Measurements from ENCODE around the gene MAML1. TPM values are rescaled to one million over a fixed set of nuclear protein-coding genes. Genes with fewer than 3 reads are reported as not detected.

The MAML1 gene
- total and polyA plus RNA-seq, 2 experiments from 2014 or later, result 9.6 to 43.9 TPM

DNA sequence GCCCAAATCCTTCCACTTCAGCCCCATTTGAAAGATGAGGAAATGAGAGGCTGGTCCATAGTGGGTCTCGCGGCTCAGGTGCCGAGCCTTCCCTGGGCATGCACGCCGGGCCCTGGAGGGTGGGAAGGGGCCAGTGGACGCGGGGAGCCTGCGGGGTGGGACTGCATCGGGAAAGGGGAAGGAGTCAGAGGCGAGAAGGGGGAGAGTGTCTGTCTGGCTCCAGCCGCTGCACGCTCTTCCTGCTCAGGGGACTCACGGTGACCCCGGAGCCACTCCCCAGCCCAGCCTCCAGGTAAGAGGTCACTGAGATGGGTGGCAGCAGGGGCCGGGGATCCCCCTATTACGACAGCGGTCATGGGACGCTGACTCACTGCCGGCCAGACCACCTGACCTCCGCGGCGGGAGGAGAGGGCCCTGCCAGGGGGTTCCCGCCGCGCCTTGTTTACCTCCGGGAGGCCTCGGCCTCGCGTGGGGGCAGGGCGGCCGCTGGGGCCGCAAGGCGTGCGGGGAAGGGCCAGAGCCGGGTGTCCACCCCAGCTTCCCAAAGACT, 86.2 kb downstream of the MAML1 start:
- Histone ChIP-seq H3K27me3 (ENCODE audit: insufficient read depth) (peaks cover 12% of the 10 kb centered on the region; the same call in 1 of the 2 replicates), H2AFZ (no peak overlapping the region; the same call in 1 of the 2 replicates), H3K4me2 (peak overlapping the region; percentile 83), H3K4me3 (peak overlapping the region; percentile 51), H4K20me1 (replicated peaks; ENCODE audit: insufficient read depth) (peaks cover 11% of the 10 kb centered on the region), H3K9me2 (ENCODE audit: insufficient read depth) (no peaks in the 10 kb centered on the region), H3K79me2 (replicated peaks; ENCODE audit: insufficient read depth) (peaks cover 21% of the 10 kb centered on the region), H3K27ac (ENCODE audit: low read depth) (no peak overlapping the region), H3F3A (replicated peaks; ENCODE audit: low read depth) (peaks cover 28% of the 10 kb centered on the region), H3K4me1 (ENCODE audit: insufficient read depth) (peaks cover 33% of the 10 kb centered on the region), H3K36me3 (ENCODE audit: insufficient read depth) (peaks cover 4% of the 10 kb centered on the region; the same call in 1 of the 2 replicates)
- ATAC-seq (peak; percentile 19), DNase-seq (ENCODE audit: low spot score) (peak; percentile 85)
- H3K4me3 Mint-ChIP-seq, result peak overlapping the region; percentile 64
- H3K9me3 Mint-ChIP-seq, result no peaks in the 10 kb centered on the region
- peaks cover 32% of the 10 kb centered on the region for H3K36me3 Mint-ChIP-seq (ENCODE audit: low read depth)
- TF ChIP-seq, protein P1, sequence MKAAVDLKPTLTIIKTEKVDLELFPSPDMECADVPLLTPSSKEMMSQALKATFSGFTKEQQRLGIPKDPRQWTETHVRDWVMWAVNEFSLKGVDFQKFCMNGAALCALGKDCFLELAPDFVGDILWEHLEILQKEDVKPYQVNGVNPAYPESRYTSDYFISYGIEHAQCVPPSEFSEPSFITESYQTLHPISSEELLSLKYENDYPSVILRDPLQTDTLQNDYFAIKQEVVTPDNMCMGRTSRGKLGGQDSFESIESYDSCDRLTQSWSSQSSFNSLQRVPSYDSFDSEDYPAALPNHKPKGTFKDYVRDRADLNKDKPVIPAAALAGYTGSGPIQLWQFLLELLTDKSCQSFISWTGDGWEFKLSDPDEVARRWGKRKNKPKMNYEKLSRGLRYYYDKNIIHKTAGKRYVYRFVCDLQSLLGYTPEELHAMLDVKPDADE (IDR thresholded peaks at IDR 0.05), result 0 out of 2 replicates have a peak, but pooled peaks have one; percentile 36
- TF ChIP-seq, protein P2, sequence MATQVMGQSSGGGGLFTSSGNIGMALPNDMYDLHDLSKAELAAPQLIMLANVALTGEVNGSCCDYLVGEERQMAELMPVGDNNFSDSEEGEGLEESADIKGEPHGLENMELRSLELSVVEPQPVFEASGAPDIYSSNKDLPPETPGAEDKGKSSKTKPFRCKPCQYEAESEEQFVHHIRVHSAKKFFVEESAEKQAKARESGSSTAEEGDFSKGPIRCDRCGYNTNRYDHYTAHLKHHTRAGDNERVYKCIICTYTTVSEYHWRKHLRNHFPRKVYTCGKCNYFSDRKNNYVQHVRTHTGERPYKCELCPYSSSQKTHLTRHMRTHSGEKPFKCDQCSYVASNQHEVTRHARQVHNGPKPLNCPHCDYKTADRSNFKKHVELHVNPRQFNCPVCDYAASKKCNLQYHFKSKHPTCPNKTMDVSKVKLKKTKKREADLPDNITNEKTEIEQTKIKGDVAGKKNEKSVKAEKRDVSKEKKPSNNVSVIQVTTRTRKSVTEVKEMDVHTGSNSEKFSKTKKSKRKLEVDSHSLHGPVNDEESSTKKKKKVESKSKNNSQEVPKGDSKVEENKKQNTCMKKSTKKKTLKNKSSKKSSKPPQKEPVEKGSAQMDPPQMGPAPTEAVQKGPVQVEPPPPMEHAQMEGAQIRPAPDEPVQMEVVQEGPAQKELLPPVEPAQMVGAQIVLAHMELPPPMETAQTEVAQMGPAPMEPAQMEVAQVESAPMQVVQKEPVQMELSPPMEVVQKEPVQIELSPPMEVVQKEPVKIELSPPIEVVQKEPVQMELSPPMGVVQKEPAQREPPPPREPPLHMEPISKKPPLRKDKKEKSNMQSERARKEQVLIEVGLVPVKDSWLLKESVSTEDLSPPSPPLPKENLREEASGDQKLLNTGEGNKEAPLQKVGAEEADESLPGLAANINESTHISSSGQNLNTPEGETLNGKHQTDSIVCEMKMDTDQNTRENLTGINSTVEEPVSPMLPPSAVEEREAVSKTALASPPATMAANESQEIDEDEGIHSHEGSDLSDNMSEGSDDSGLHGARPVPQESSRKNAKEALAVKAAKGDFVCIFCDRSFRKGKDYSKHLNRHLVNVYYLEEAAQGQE (IDR thresholded peaks at IDR 0.05; ENCODE audit: unreplicated experiment), result no peak
- TF ChIP-seq CREB1 (CRISPR knock-in tag; IDR thresholded peaks at IDR 0.05; ENCODE audit: low read depth) (peak; percentile 81), POLR2AphosphoS5 (IDR thresholded peaks at IDR 0.05; ENCODE audit: low read depth) (peak; percentile 52), EZH2phosphoT487 (IDR thresholded peaks at IDR 0.05; ENCODE audit: unreplicated experiment) (no peak), STAT1 (IDR thresholded peaks at IDR 0.05; ENCODE audit: unreplicated experiment) (no peak), ZNF114 (CRISPR knock-in tag; IDR thresholded peaks at IDR 0.05) (no peak)
- TF ChIP-seq, protein P3, sequence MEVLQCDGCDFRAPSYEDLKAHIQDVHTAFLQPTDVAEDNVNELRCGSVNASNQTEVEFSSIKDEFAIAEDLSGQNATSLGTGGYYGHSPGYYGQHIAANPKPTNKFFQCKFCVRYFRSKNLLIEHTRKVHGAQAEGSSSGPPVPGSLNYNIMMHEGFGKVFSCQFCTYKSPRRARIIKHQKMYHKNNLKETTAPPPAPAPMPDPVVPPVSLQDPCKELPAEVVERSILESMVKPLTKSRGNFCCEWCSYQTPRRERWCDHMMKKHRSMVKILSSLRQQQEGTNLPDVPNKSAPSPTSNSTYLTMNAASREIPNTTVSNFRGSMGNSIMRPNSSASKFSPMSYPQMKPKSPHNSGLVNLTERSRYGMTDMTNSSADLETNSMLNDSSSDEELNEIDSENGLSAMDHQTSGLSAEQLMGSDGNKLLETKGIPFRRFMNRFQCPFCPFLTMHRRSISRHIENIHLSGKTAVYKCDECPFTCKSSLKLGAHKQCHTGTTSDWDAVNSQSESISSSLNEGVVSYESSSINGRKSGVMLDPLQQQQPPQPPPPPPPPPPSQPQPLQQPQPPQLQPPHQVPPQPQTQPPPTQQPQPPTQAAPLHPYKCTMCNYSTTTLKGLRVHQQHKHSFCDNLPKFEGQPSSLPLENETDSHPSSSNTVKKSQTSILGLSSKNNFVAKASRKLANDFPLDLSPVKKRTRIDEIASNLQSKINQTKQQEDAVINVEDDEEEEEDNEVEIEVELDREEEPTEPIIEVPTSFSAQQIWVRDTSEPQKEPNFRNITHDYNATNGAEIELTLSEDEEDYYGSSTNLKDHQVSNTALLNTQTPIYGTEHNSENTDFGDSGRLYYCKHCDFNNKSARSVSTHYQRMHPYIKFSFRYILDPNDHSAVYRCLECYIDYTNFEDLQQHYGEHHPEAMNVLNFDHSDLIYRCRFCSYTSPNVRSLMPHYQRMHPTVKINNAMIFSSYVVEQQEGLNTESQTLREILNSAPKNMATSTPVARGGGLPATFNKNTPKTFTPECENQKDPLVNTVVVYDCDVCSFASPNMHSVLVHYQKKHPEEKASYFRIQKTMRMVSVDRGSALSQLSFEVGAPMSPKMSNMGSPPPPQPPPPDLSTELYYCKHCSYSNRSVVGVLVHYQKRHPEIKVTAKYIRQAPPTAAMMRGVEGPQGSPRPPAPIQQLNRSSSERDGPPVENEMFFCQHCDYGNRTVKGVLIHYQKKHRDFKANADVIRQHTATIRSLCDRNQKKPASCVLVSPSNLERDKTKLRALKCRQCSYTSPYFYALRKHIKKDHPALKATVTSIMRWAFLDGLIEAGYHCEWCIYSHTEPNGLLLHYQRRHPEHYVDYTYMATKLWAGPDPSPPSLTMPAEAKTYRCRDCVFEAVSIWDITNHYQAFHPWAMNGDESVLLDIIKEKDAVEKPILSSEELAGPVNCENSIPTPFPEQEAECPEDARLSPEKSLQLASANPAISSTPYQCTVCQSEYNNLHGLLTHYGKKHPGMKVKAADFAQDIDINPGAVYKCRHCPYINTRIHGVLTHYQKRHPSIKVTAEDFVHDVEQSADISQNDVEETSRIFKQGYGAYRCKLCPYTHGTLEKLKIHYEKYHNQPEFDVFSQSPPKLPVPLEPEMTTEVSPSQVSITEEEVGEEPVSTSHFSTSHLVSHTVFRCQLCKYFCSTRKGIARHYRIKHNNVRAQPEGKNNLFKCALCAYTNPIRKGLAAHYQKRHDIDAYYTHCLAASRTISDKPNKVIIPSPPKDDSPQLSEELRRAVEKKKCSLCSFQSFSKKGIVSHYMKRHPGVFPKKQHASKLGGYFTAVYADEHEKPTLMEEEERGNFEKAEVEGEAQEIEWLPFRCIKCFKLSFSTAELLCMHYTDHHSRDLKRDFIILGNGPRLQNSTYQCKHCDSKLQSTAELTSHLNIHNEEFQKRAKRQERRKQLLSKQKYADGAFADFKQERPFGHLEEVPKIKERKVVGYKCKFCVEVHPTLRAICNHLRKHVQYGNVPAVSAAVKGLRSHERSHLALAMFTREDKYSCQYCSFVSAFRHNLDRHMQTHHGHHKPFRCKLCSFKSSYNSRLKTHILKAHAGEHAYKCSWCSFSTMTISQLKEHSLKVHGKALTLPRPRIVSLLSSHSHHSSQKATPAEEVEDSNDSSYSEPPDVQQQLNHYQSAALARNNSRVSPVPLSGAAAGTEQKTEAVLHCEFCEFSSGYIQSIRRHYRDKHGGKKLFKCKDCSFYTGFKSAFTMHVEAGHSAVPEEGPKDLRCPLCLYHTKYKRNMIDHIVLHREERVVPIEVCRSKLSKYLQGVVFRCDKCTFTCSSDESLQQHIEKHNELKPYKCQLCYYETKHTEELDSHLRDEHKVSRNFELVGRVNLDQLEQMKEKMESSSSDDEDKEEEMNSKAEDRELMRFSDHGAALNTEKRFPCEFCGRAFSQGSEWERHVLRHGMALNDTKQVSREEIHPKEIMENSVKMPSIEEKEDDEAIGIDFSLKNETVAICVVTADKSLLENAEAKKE (CRISPR knock-in tag; IDR thresholded peaks at IDR 0.05), result no peak
- H3K4me1 Mint-ChIP-seq, result peaks cover 37% of the 10 kb centered on the region
- no peak overlapping the region for H3K27ac Mint-ChIP-seq
- peaks cover 34% of the 10 kb centered on the region for H3K27me3 Mint-ChIP-seq (ENCODE audit: insufficient read depth, low read depth, poor library complexity)

All from GM23338 (cell line).